ENCODE results near the gene TOMM20. TPM values are rescaled to one million over a fixed set of nuclear protein-coding genes. Genes with fewer than 3 reads are reported as not detected.

The TOMM20 gene
- total RNA-seq, 3 donors from 2014 or later, result 112 to 153 (median 112) TPM

DNA sequence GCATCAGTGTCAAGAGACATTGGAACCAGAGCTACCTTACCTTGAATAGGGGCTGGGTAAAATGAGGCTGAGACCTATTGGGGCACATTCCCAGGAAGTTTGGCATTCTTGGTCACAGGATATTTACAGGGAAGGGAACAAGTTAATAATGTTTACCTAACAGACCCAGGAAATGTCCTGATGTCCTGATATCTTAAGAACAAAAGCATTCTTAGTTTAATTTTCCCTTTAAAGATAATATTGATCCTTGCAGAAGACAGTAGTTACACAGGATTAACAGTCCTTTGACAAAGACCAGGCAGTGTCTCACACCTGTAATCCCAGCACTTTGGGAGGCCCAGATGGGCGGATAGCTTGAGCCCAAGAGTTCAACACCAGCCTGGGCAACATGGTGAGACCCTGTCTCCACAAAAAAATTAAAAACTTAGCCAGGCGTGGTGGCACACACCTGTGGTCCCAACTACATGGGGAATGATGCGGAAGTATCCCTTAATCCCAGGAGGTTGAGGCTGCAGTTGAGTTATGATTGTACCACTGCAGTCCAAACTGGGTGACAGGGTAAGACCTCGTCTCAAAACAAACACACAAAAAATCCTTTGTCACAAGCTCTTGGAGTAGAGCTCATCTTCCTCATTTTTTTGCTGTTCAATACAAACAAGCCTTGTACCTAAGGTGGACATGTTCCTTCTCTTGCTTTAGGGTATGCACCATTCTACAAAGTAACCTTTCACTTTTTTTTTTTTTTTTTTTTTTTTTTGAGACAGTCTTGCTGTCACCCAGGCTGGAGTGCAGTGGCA is 1.3 kb upstream of the TOMM20 start:
- no peak for DNase-seq (ENCODE audit: low spot score in 2 of 2)
- Histone ChIP-seq H3K4me3 (no peak overlapping the region), H3K27me3 (no peaks in the 10 kb centered on the region), H3K9me3 (no peaks in the 10 kb centered on the region), H3K36me3 (peaks cover 5% of the 10 kb centered on the region), H3K4me1 (peaks cover 0 to 8% of the 10 kb centered on the region in 2 donors), H3K27ac (peak overlapping the region; percentile 20 to 91)
- intact Hi-C loops (cut with DNase I; ENCODE audit: low total_unique reads), result no loop called here
- TF ChIP-seq POLR2AphosphoS5 (IDR thresholded peaks at IDR 0.05) (no peak), POLR2A (IDR thresholded peaks at IDR 0.05) (no peak)
- TF ChIP-seq, protein P1, sequence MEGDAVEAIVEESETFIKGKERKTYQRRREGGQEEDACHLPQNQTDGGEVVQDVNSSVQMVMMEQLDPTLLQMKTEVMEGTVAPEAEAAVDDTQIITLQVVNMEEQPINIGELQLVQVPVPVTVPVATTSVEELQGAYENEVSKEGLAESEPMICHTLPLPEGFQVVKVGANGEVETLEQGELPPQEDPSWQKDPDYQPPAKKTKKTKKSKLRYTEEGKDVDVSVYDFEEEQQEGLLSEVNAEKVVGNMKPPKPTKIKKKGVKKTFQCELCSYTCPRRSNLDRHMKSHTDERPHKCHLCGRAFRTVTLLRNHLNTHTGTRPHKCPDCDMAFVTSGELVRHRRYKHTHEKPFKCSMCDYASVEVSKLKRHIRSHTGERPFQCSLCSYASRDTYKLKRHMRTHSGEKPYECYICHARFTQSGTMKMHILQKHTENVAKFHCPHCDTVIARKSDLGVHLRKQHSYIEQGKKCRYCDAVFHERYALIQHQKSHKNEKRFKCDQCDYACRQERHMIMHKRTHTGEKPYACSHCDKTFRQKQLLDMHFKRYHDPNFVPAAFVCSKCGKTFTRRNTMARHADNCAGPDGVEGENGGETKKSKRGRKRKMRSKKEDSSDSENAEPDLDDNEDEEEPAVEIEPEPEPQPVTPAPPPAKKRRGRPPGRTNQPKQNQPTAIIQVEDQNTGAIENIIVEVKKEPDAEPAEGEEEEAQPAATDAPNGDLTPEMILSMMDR (IDR thresholded peaks at IDR 0.05), result no peak

DNA sequence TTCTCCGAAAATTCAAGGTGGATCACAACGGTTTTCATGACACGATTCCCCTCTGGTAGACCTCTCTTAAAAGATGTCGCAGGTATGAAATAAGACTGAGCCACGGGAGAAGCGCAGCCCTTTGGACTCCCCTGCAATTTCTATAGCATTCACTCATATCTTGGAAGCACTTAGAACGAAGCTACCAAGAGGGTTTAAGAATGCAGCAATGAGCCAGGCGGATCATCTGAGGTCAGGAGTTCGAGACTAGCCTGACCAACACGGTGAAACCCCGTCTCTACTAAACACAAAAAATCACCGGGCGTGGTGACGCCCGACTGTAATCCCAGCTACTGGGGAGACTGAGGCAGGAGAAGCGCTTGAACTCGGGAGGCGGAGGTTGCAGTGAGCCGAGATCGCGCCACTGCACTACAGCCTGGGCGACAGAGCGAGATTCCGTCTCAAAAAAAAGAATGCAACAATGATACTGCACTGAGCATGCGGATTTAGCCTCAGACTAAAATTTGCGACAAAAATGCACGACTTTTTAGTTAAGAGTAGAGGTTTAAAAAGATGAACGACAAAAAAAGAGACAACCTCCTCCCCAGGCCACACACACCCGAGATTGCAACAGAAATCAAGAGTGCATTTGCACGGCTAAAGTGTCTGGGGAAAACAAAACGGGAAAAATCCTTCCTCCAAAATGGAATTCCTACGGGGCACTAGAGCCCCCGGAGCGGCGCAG is 743 bp downstream of the TOMM20 start:
- Histone ChIP-seq H3K9me3 (no peaks in the 10 kb centered on the region), H3K4me3 (peak overlapping the region; percentile 71 to 94 (median 93)), H3K27me3 (no peaks in the 10 kb centered on the region), H3K4me1 (peaks cover 0 to 11% of the 10 kb centered on the region in 2 donors), H3K36me3 (peaks cover 5% of the 10 kb centered on the region), H3K27ac (peak overlapping the region; percentile 91 to 95)
- DNase-seq (ENCODE audit: low spot score in 2 of 2), result no peak
- intact Hi-C loops (cut with DNase I; ENCODE audit: low total_unique reads), result no loop called here
- TF ChIP-seq POLR2AphosphoS5 (IDR thresholded peaks at IDR 0.05) (no peak), POLR2A (IDR thresholded peaks at IDR 0.05) (no peak)
- TF ChIP-seq, protein P1 (IDR thresholded peaks at IDR 0.05), result no peak

DNA sequence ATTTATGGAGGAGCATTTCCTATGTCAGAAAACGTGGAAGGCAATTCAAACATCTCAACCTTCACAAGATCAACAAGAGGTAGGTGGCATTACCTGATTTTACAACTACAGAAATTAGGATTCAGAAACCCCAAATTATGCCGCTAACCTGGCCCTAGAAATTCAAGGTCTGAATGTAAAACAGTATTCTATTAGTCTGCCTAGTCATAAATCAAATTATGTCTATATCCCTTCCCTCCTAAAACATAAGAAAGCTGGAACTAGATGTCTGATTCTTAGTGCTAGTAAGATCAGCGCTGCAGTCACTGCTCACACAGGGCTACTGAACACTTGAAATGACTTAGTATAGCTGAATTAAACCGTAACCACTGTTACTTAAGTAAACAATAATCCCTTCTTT is 1.4 kb downstream of the TOMM20 start:
- intact Hi-C loops (cut with DNase I; ENCODE audit: low total_unique reads), result no loop called here
- Histone ChIP-seq H3K27ac (no peak overlapping the region), H3K9me3 (no peaks in the 10 kb centered on the region), H3K4me3 (peak overlapping the region; percentile 71 to 94 (median 93)), H3K4me1 (peaks cover 0 to 11% of the 10 kb centered on the region in 2 donors), H3K36me3 (peaks cover 5% of the 10 kb centered on the region), H3K27me3 (no peaks in the 10 kb centered on the region)
- TF ChIP-seq POLR2A (IDR thresholded peaks at IDR 0.05) (no peak), POLR2AphosphoS5 (IDR thresholded peaks at IDR 0.05) (no peak)
- TF ChIP-seq, protein P1 (IDR thresholded peaks at IDR 0.05), result no peak
- DNase-seq (ENCODE audit: low spot score in 2 of 2), result no peak

DNA sequence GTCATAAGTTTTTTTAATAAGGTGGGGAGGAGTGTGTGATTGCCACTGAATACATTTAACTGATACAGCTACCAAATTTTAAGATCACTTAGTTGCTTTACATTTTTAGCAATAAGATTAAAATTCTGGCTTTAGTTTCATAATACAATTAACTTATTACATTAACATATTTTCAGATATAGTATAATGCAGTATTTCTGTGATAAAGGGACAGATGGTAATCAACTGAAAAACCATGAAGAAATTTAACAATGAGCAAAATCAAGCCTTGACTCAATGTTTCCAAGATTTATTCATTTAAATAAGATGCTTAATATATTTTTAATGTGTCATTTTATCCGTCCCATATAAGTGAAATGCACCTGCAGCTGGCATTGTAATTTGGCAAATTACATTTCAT is 4.0 kb downstream of the TOMM20 start:
- intact Hi-C loops (cut with DNase I; ENCODE audit: low total_unique reads), result no loop called here

More for the DNA sequence above, 4.0 kb downstream of the TOMM20 start:
- Histone ChIP-seq H3K36me3 (peaks cover 4% of the 10 kb centered on the region), H3K4me1 (peaks cover 0 to 11% of the 10 kb centered on the region in 2 donors), H3K4me3 (no peak overlapping the region), H3K27ac (no peak overlapping the region), H3K27me3 (no peaks in the 10 kb centered on the region), H3K9me3 (no peaks in the 10 kb centered on the region)
- DNase-seq (ENCODE audit: low spot score in 2 of 2), result no peak
- TF ChIP-seq POLR2A (IDR thresholded peaks at IDR 0.05), result no peak
- TF ChIP-seq, protein P1 (IDR thresholded peaks at IDR 0.05), result no peak
- no peak for TF ChIP-seq POLR2AphosphoS5 (IDR thresholded peaks at IDR 0.05)

Data from breast epithelium (tissue), 4 donors.